ENCODE measurements around the gene TREML2.

The TREML2 gene

DNA sequence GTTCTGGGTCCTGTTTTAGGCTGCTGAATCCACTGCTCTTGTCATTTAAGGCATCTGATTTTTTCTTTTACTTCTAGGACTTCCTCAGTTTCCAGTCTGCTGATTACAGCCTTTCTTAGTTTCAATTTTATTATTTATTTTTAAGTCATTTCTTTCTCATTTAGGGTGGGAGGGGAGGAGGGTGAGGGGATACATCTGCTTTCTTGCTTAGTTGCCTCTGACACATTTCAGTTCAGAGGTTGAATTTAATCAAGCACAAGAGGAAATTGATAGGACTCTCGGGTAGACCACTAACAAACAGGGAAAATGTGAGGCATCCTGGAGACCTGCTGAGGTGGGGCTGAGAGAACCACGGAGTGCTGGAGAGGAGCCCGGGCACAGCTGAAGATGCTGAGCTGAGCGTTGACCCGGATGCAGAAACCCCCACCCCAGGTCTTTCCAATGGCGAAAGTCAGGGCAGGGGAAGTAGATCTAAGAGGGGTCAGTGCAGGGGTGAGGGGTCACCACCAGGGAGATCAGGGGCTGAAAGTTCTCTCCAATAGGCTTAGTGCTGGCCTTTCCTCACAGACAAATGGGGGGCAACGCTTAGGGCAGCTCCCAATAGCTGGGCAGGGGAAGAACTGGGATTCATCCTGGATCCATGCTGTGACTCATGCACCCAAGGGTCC, 7.6 kb upstream of the TREML2 start:
- H3K4me2 ChIP-seq (ENCODE audit: low read length): peak overlapping the region; percentile 78
- H2AFZ ChIP-seq (ENCODE audit: low read depth, low read length): peak overlapping the region; percentile 67; the same call in 1 of the 2 replicates
- H3K27me3 ChIP-seq (ENCODE audit: low read depth, low read length): no peaks in the 10 kb centered on the region
- TF ChIP-seq, protein P1, sequence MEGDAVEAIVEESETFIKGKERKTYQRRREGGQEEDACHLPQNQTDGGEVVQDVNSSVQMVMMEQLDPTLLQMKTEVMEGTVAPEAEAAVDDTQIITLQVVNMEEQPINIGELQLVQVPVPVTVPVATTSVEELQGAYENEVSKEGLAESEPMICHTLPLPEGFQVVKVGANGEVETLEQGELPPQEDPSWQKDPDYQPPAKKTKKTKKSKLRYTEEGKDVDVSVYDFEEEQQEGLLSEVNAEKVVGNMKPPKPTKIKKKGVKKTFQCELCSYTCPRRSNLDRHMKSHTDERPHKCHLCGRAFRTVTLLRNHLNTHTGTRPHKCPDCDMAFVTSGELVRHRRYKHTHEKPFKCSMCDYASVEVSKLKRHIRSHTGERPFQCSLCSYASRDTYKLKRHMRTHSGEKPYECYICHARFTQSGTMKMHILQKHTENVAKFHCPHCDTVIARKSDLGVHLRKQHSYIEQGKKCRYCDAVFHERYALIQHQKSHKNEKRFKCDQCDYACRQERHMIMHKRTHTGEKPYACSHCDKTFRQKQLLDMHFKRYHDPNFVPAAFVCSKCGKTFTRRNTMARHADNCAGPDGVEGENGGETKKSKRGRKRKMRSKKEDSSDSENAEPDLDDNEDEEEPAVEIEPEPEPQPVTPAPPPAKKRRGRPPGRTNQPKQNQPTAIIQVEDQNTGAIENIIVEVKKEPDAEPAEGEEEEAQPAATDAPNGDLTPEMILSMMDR (IDR thresholded peaks at IDR 0.05; ENCODE audit: low read depth, low read length): no peak
- TF ChIP-seq EZH2phosphoT487 (IDR thresholded peaks at IDR 0.05; ENCODE audit: low read depth): no peak
- 0 out of 2 replicates have a peak, but pooled peaks cover 7% of the 10 kb centered on the region for H3K9me3 ChIP-seq (ENCODE audit: insufficient read depth, low read length)
- H3K36me3 ChIP-seq (replicated peaks; ENCODE audit: low read depth, low read length): no peaks in the 10 kb centered on the region
- H3K27ac ChIP-seq (ENCODE audit: low read length): peak overlapping the region; percentile 70
- H3K9ac ChIP-seq (ENCODE audit: low read length): peak overlapping the region; percentile 27; the same call in 1 of the 2 replicates
- no peaks in the 10 kb centered on the region for H4K20me1 ChIP-seq (ENCODE audit: insufficient read depth, low read length)
- peak overlapping the region; percentile 51 for H3K4me3 ChIP-seq (ENCODE audit: low read length)
- H3K79me2 ChIP-seq (ENCODE audit: low read length): no peaks in the 10 kb centered on the region
- peaks cover 21% of the 10 kb centered on the region for H3K4me1 ChIP-seq (ENCODE audit: low read length)

DNA sequence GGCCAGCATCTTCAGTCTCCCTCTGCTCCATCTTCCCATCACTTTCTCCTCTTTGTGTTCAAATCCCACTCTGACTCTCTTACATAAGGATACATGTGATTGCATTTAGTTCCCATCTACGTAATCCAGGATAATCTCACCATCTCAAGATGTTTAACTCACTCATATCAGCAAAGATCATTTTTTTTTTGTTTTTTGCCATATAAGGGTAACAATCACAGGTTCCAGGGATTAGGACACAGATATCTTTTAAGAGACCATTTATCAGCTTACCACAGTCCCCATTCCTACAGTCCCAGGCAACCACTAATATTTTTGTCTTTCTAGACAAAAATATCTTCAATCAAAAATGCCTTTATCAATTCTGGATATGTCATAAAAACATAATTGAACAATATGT, 3.2 kb upstream of the TREML2 start:
- Histone ChIP-seq H3K27me3 (ENCODE audit: low read depth, low read length) (no peaks in the 10 kb centered on the region), H3K4me2 (ENCODE audit: low read length) (no peak overlapping the region), H3K9me3 (ENCODE audit: insufficient read depth, low read length) (no peaks in the 10 kb centered on the region), H3K9ac (ENCODE audit: low read length) (no peak overlapping the region), H3K79me2 (ENCODE audit: low read length) (peaks cover 12% of the 10 kb centered on the region; the same call in 1 of the 2 replicates), H3K36me3 (replicated peaks; ENCODE audit: low read depth, low read length) (no peaks in the 10 kb centered on the region), H3K4me3 (ENCODE audit: low read length) (no peak overlapping the region), H4K20me1 (ENCODE audit: insufficient read depth, low read length) (no peaks in the 10 kb centered on the region), H3K4me1 (ENCODE audit: low read length) (peaks cover 54% of the 10 kb centered on the region), H3K27ac (ENCODE audit: low read length) (no peak overlapping the region), H2AFZ (ENCODE audit: low read depth, low read length) (no peak overlapping the region)
- no peak for TF ChIP-seq EZH2phosphoT487 (IDR thresholded peaks at IDR 0.05; ENCODE audit: low read depth)
- TF ChIP-seq, protein P1 (IDR thresholded peaks at IDR 0.05; ENCODE audit: low read depth, low read length): no peak

DNA sequence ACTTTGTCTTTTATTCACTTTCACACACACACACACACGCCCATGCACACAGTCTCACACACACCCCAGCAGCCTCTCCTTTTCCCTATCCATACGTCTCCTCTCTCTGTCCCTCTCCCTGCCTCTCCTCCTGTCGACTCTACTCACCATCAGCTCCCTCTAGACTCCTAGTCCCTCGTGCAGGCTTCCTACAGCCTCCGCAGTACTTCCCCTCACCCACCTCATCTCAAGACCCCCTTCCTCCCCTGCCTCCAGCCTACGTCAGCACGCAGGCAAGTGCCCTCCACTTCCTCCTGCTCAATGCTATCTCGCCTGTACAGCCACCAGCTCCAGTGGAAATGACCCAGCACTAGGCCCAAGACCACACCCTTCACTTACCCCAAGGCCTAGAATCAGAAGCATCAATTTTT, 820 bp upstream of the TREML2 start:
- Histone ChIP-seq H3K27me3 (ENCODE audit: low read depth, low read length) (no peaks in the 10 kb centered on the region), H3K27ac (ENCODE audit: low read length) (peak overlapping the region; percentile 87), H3K36me3 (replicated peaks; ENCODE audit: low read depth, low read length) (peaks cover 8% of the 10 kb centered on the region), H4K20me1 (ENCODE audit: insufficient read depth, low read length) (no peaks in the 10 kb centered on the region), H3K4me2 (ENCODE audit: low read length) (peak overlapping the region; percentile 82), H3K9ac (ENCODE audit: low read length) (peak overlapping the region; percentile 75), H3K4me1 (ENCODE audit: low read length) (peaks cover 43% of the 10 kb centered on the region), H3K4me3 (ENCODE audit: low read length) (peak overlapping the region; percentile 77), H3K79me2 (ENCODE audit: low read length) (peaks cover 12% of the 10 kb centered on the region; the same call in 1 of the 2 replicates), H2AFZ (ENCODE audit: low read depth, low read length) (peak overlapping the region; percentile 90), H3K9me3 (ENCODE audit: insufficient read depth, low read length) (no peaks in the 10 kb centered on the region)
- TF ChIP-seq, protein P1 (IDR thresholded peaks at IDR 0.05; ENCODE audit: low read depth, low read length): no peak
- TF ChIP-seq EZH2phosphoT487 (IDR thresholded peaks at IDR 0.05; ENCODE audit: low read depth): no peak

DNA sequence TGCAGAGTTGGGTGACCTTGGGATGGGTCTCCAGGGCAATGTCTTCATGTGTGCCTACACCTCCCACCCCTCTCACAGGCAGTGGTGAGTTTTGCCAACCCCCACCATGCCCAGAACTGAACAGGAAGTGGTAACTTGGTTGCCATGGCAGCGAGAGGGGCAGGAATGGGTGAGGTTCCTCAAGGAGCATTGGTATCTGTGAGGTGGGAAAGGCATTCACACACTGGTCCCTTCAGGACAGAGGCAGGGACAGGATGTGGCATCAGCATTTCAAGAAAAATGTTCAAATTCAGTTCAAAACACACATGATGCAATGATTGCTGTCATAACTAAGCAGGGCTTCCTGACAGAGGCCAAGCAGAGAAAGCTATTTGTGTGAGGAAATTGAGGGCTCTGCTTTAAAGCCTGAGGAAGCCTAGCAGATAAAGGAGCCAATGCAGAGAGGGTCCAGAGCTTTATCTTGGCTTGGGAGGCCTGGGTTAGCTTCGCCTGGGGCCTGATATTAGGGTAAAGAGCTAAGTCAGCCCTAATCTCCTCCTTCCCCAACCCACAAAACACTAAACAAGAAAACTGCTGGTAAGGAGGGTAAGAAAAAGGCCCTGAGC, 551 bp downstream of the TREML2 start:
- H3K27ac ChIP-seq (ENCODE audit: low read length): peak overlapping the region; percentile 87
- H4K20me1 ChIP-seq (ENCODE audit: insufficient read depth, low read length): no peaks in the 10 kb centered on the region
- H3K27me3 ChIP-seq (ENCODE audit: low read depth, low read length): no peaks in the 10 kb centered on the region
- H3K4me1 ChIP-seq (ENCODE audit: low read length): peaks cover 43% of the 10 kb centered on the region
- H3K9ac ChIP-seq (ENCODE audit: low read length): peak overlapping the region; percentile 75
- H3K36me3 ChIP-seq (replicated peaks; ENCODE audit: low read depth, low read length): peaks cover 8% of the 10 kb centered on the region
- peaks cover 12% of the 10 kb centered on the region; the same call in 1 of the 2 replicates for H3K79me2 ChIP-seq (ENCODE audit: low read length)
- H2AFZ ChIP-seq (ENCODE audit: low read depth, low read length): peak overlapping the region; percentile 90; the same call in 1 of the 2 replicates
- H3K4me3 ChIP-seq (ENCODE audit: low read length): peak overlapping the region; percentile 77
- peak overlapping the region; percentile 82 for H3K4me2 ChIP-seq (ENCODE audit: low read length)
- H3K9me3 ChIP-seq (ENCODE audit: insufficient read depth, low read length): no peaks in the 10 kb centered on the region
- no peak for TF ChIP-seq EZH2phosphoT487 (IDR thresholded peaks at IDR 0.05; ENCODE audit: low read depth)
- TF ChIP-seq, protein P1 (IDR thresholded peaks at IDR 0.05; ENCODE audit: low read depth, low read length): no peak
